Activated CD4-positive, alpha-beta T cell treated with anti-CD3 and anti-CD28 coated beads for 48 hours (primary cell): ENCODE data around the gene COL26A1.
"Not testable (repeated sequence)": the region's sequence is repeated elsewhere in the genome, so short reads cannot be mapped to it uniquely, and the experiment has no call there.

Source experiments
- DNase-seq: peaks from one replicate; pipeline ENCODE4 v3.0.0-alpha.2; 2020

Gene COL26A1

GRCh38 chr7:101555921-101556275 lies 193.2 kb downstream of the COL26A1 start:
- DNase-seq = no peak

DNA sequence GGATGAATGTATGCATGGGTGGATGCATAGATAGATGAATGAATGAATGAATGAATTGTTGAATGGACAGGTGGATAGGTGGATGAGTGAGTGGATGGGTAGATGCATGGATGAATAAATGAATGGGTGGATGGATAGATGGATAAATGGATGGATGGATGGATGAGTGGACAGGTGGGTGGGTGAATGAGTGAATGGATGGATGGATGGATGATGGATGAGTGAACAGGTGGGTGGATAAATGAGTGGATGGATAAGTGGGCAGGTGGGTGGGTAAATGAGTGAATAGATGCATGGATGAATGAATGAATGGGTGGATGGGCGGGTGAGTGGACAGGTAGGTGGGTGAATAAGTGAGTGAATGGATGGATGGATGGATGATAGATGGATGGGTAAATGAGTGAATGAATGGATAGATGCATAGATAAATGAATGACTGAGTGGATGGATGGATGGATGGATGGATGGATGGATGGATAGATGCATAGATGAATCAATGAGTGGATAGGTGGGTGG lies 193.8 kb downstream of the COL26A1 start:
- no peak for DNase-seq

- DNase-seq = no peak
Measured at GRCh38 chr7:101557421-101557820, 194.7 kb downstream of the COL26A1 start.

GRCh38 chr7:101557978-101558741 lies 195.5 kb downstream of the COL26A1 start:
- no peak for DNase-seq

DNA sequence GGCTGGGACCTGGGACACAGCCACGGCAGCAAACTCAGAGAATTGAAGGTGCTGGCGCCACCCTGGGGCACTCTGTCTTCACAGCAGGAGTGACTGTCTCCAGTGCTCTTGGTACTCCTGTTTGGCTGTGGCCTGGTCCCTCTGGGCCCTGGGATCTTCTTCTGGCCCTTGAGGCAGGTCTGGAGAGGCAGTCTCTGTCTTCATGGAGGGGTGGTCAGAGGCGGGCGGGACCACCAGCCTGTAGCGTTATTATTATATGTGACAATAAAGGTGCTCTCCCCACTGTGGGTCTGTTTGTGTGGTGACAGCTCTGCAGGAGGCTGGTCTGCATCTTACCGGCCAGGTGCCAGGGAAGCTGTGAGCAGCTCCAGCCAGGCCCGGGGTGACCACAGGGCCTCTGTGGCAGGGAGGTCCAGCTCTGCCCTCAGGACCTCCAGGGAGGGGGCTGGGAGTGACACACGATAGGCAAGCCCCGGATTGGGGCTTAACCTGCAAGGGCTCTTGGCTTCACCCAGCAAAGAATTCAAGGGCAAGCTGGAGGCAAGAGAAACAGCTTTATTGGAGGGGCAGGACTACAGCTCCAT lies 196.2 kb downstream of the COL26A1 start:
- DNase-seq = no peak

- no peak for DNase-seq
Measured at GRCh38 chr7:101559586-101559985, 196.9 kb downstream of the COL26A1 start.

- DNase-seq = not testable (repeated sequence)
Measured at GRCh38 chr7:101560021-101560420, 197.3 kb downstream of the COL26A1 start.

DNA sequence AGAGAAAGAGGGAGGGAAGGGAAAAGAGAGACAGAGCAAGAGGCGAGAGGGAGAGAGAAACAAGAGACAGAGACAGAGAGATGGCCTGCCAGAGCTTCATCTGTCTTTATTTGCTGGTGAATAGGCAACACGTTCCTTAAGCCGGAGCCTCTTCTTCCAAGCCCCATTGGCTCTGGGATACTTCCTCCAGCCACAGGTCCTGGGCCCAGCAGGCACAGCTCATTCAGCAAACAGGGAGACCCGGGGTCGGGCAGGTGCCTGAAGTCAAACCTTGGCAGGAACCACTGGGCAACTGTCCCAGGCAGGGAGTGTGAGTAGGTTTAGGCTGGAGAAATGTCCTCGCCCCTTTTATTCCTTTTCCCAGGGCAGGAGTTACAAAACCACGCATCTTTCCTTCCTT lies 198.2 kb downstream of the COL26A1 start:
- DNase-seq = no peak

DNA sequence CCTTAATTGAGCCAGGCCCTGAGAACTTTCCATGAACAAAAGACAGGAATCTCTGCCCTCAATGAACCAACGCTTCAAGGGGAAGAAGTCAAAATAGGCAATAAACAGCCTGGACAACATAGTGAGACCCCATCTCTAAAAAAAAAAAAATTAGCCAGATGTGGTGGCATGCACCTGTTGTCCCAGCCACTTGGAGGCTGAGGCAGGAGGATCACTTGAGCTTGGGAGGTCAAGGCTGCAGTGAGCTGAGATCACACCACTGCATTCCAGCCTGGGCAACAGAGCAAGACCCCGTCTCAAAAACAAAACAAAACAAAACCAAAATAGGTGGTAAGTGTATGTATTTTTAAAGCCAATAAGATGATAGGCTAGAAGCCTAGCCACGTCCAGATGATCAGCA lies 198.6 kb downstream of the COL26A1 start:
- not testable (repeated sequence) for DNase-seq

- DNase-seq = no peak
Measured at GRCh38 chr7:101562531-101563197, 200.0 kb downstream of the COL26A1 start.

DNA sequence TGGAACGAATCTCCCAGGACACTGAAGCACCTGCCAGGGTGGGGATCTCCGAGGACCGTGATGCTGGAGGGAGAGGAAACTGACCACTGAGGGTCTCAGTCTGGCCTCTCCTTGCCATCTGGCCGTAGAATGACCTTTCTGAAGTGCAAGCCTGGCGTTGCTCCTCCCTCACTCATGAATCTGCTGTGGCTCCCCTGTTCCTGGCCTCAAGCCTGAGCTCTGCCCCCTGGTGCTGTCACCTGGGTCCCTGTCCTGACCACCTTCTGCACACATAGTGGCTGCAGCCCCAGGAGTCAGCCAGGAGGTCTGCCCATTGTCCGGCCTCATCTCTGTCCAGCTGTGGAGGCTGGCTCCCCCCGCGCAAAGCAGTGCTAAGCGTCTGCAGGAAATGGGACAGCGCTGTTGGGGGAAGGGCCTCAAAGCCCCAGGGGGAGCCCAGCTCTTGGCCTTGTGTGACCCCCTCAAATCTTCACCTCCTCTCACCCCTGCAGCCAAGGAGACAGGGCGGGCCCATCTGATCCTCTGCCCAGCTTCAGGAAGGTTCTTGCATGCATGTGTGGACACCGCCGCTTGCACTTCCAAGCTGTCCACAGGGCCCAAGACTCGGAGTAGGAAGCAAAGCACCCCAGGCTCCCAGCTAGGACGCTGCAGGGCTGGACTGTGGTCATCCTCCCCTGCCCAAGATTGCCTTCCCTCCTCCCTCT lies 200.7 kb downstream of the COL26A1 start:
- DNase-seq = no peak

DNA sequence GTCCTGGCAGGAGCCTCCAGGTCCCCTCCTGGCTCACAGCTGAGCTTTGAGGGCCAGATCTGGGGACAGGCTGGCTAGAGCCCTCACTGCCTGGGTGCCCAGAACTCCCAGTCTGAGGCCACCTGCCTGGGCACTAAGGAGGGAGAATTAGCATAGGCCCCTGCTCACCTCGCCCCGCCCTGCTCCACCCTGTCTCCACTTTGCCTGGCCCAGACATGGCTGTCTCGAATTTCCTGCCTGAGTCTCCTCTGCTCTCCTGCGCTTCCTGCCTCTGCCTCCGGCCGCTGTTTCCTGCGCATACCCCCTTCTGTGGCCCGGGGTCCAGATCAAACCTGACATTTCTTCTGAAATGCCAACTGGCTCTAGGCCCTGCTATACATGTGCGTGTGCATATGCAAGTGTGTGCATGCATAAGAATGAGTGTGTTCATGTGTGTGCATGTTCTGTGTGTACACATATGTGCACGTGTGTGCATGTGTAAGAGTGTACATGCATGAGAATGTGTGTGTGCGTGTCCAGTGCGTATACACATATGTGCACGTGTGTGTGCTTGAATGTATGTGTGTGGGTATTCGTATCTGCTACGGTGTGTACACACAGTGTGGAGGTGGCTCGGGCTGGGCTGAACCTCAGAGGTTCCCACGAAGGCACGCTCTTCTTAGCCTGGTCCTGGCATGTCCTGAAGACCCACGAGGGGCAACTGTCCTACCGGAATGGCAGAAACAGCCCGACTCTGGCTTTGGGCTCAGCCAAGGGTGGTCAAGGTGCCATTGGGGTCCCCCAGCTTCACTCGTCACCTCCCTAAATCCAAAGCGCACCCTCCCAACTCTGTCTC lies 201.5 kb downstream of the COL26A1 start:
- DNase-seq = no peak

GRCh38 chr7:101564778-101565211 lies 202.1 kb downstream of the COL26A1 start:
- no peak for DNase-seq

- no peak for DNase-seq
Measured at GRCh38 chr7:101565601-101566209, 203.0 kb downstream of the COL26A1 start.

- no peak for DNase-seq
Measured at GRCh38 chr7:101567230-101567629, 204.6 kb downstream of the COL26A1 start.

DNA sequence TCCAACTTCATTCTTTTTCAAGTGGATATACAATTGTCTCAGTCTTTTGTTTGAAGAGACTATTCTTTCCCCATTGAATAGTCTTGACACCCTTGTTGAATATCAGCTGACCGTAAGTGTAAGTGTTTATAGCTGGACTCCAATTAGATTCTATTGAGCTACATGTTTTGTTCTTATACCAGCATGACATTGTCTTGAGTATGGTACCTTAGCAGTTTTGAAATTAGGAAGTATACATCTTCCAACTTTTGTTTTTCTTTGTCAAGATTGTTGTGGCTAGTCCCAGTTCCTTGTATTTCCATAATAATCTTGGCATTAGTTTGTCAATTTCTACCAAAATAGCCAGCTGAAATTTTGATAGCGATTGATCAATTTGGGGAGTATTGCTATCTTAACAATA lies 209.5 kb downstream of the COL26A1 start:
- DNase-seq = no peak

GRCh38 chr7:101575168-101575567 lies 212.5 kb downstream of the COL26A1 start:
- DNase-seq = no peak

DNA sequence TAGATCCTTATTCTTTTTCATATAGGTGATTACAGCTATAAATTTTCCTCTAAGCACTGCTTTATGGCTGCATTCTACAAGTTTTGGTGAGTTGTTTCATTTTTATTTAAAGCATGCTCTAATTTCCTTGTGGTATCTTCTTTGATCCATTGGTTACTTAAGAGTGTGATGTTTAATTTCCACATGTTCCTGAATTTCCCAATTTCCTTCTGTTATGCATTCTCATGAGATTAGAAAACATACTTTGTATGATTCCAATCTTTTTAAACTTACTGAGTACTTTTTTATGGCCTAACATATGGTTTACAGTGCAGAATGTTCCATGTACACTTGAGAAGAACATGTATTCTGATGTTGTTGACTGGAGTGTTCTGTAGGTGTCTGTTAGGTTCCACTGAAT lies 213.0 kb downstream of the COL26A1 start:
- DNase-seq = no peak

DNA sequence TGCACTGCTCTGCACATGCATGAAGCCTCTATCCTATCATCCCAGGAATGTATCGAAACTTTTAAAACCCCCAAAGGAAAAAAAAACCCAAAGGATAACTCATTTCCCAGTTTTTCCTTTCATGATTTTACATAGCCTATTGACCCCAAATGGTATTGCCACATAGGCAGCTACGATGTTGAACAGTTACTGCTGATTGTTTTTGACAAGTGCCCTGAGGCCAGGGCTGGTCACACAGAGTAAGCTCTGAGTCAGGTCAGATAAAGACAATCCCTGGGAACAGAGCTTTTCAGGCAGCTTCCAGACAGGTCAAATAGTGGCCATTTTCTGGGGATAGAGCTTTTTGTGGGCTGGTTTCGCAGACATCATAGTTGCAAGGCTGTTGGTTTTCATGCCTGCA lies 214.3 kb downstream of the COL26A1 start:
- no peak for DNase-seq

DNA sequence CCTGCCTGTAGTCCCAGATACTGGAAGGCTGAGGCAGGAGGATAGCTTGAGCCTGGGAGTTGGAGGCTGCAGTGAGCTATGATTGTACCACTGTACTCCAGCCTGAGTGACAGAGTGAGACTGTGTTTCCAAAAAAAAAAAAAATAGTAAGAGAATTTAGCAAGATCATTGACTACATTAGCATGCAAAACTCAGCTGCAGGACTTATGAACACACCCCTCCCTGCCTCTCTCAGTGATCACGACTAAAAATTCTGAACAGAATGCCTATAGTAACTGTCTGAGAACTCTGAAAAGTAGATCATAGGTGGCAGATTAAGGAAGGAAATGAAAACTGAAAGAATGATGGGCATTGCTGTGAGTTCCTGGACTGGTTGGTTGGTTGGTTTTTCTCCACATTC lies 215.9 kb downstream of the COL26A1 start:
- DNase-seq = no peak

DNA sequence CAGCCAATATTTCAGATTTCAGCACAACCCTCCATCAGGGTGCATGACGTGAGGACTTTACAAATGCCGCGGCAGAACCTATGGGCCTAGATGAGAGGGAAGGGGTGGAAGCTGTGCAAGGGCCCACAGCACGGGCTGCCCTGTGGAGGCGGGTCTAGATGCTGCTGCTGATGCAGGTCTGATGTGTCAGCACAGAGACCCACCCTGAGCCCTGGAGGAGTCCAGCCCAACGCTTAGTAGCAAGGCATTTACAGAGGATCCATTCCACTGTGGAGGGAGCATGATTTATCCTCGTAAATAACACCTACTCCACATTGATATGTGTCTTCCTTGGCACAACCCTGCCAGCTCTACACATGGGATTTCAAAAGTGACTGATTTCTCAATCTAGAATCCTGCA lies 217.9 kb downstream of the COL26A1 start:
- DNase-seq = no peak

DNA sequence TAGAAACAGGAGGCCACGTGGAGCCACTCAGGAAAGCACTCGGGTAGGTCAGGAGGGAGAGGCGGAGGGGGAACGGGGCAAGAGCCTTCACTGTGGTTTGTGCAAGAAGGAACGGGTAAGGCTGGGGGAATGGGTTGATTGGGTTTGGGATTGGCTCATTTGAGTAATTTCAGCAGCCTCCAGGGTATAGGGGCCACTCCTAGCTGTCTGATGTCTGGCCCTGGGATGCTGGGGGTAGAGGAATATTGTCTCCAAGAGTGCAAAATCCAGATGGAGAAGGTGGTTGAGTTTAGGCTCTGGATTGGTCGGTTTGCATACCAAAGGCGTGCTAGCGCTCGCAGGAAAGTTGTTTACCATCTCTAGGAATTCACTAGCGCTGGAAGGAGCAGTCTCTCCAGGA lies 219.2 kb downstream of the COL26A1 start:
- no peak for DNase-seq
